Activated CD8-positive, alpha-beta T cell treated with anti-CD3 and anti-CD28 coated beads for 36 hours (primary cell): ENCODE results near the gene TDRD3. TPM values are rescaled to one million over a fixed set of nuclear protein-coding genes. Genes with fewer than 3 reads are reported as not detected.
A peak's percentile ranks its signal among the peaks of the same experiment; 100 is the strongest.

Experiments used
- ATAC-seq: fragments of 200-7000 bp; cut with Tn5 transposase; one replicate; pipeline ENCODE4 v1.10.0; 2021; ENCODE audit warnings: mild to moderate bottlenecking, moderate library complexity
- CTCF ChIA-PET: fragments of 350-600 bp; sonication (Branson Sonifier 250); formaldehyde crosslinking; loops from one replicate; lab custom pipeline; 2021; ENCODE audit warnings: antibody characterized with exemption; lab: Charles Lee
- POLR2A ChIA-PET: fragments of 350-600 bp; sonication (Branson Sonifier 250); formaldehyde crosslinking; loops from one replicate; lab custom pipeline; 2021; ENCODE audit warnings: antibody characterized with exemption; lab: Charles Lee
- DNase-seq: peaks from one replicate; pipeline ENCODE4 v3.0.0-alpha.2; 2020
- H3K27ac Mint-ChIP-seq: one replicate; pipeline ENCODE4 v1.8.0; 2021; ENCODE audit warnings: mild to moderate bottlenecking, mixed read lengths
- H3K27me3 Mint-ChIP-seq: one replicate; pipeline ENCODE4 v1.8.0; 2021; ENCODE audit warnings: mixed read lengths
- H3K36me3 Mint-ChIP-seq: one replicate; pipeline ENCODE4 v1.8.0; 2021; ENCODE audit warnings: low read depth, mixed read lengths
- H3K4me1 Mint-ChIP-seq: one replicate; pipeline ENCODE4 v1.8.0; 2021; ENCODE audit warnings: low read depth, mixed read lengths
- H3K4me3 Mint-ChIP-seq: one replicate; pipeline ENCODE4 v1.8.0; 2021; ENCODE audit warnings: mild to moderate bottlenecking, moderate library complexity, mixed read lengths
- H3K9me3 Mint-ChIP-seq: one replicate; pipeline ENCODE4 v1.8.0; 2021; ENCODE audit warnings: mixed read lengths
- CTCF ChIP-seq: fragments of 200-600 bp; IDR thresholded peaks from one replicate; pipeline ENCODE4 v1.8.0; 2022; ENCODE audit warnings: antibody characterized with exemption, mild to moderate bottlenecking
- intact Hi-C: fragments of 100-400 bp; cut with micrococcal nuclease; formaldehyde crosslinking; loops from one replicate; pipeline ENCODE4 v1.10.0; 2022
- total RNA-seq, 2 experiments: library from RNA; stranded (reverse); gene quantifications; one replicate each; pipeline ENCODE4 v1.2.3, GENCODE V29; 2021

Gene TDRD3
- total RNA-seq, 2 experiments from 2014 or later, result 17.1 to 19.0 TPM

- intact Hi-C loops, result no loop called here
- Mint-ChIP-seq H3K27ac (no peak overlapping the region), H3K4me3 (no peak overlapping the region), H3K4me1 (peaks cover 2% of the 10 kb centered on the region), H3K36me3 (peaks cover 57% of the 10 kb centered on the region), H3K27me3 (no peaks in the 10 kb centered on the region), H3K9me3 (peaks cover 15% of the 10 kb centered on the region)
- no peak for TF ChIP-seq CTCF
- DNase-seq, result peak; percentile 7
- POLR2A ChIA-PET, result interaction anchor here (0.7 kb wide), 1 partner anchor 1705 kb away, joined by 5 read pairs; no protein-coding TSS in a partner anchor
- ATAC-seq, result peak; percentile 42
- CTCF ChIA-PET, result interaction anchor here (1.5 kb wide), 1 partner anchor 34 kb away, joined by 3 read pairs; no protein-coding TSS in a partner anchor
Observed at GRCh38 chr13:60482012-60482411, 85.0 kb downstream of the TDRD3 start.

- Mint-ChIP-seq H3K4me3 (no peak overlapping the region), H3K36me3 (peaks cover 53% of the 10 kb centered on the region), H3K27me3 (no peaks in the 10 kb centered on the region), H3K9me3 (peaks cover 13% of the 10 kb centered on the region), H3K4me1 (peaks cover 6% of the 10 kb centered on the region), H3K27ac (no peak overlapping the region)
- ATAC-seq (no peak), DNase-seq (no peak)
- ChIA-PET CTCF (no interaction called here), POLR2A (no interaction called here)
- intact Hi-C loops, result no loop called here
- TF ChIP-seq CTCF, result no peak
Observed at GRCh38 chr13:60484865-60485264, 87.8 kb downstream of the TDRD3 start.

GRCh38 chr13:60491531-60491930 is 94.5 kb downstream of the TDRD3 start:
- H3K27me3 Mint-ChIP-seq, result no peaks in the 10 kb centered on the region
- H3K27ac Mint-ChIP-seq, result no peak overlapping the region
- POLR2A ChIA-PET, result no interaction called here
- H3K4me1 Mint-ChIP-seq, result peaks cover 3% of the 10 kb centered on the region
- CTCF ChIA-PET, result no interaction called here
- no peak for TF ChIP-seq CTCF
- H3K36me3 Mint-ChIP-seq, result peaks cover 54% of the 10 kb centered on the region
- intact Hi-C loops, result no loop called here
- ATAC-seq (no peak), DNase-seq (no peak)
- peaks cover 8% of the 10 kb centered on the region for H3K9me3 Mint-ChIP-seq
- no peak overlapping the region for H3K4me3 Mint-ChIP-seq

- Mint-ChIP-seq H3K27ac (no peak overlapping the region), H3K9me3 (peaks cover 10% of the 10 kb centered on the region), H3K27me3 (no peaks in the 10 kb centered on the region), H3K4me3 (no peak overlapping the region), H3K36me3 (peaks cover 57% of the 10 kb centered on the region), H3K4me1 (peaks cover 3% of the 10 kb centered on the region)
- no peak for TF ChIP-seq CTCF
- POLR2A ChIA-PET, result no interaction called here
- DNase-seq (no peak), ATAC-seq (no peak)
- CTCF ChIA-PET, result no interaction called here
- intact Hi-C loops, result no loop called here
Observed at GRCh38 chr13:60492187-60492586, 95.2 kb downstream of the TDRD3 start.

DNA sequence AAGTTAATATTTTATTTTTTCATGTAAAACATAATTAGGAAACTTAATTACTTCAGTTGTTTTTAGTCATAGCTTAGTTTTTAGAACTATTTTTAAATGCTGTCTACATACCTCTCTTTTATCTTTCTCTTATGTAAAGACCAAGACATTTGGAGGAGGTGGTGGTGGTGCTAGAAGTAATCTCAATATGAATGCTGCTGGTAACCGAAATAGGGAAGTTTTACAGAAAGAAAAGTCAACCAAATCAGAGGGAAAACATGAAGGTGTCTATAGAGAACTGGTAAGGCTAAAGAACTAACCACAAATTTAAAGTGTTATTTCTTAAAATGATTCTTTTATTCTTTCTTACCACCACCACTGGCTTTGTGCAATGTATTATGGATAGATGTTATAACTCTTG is 97.3 kb downstream of the TDRD3 start:
- Mint-ChIP-seq H3K4me3 (no peak overlapping the region), H3K27ac (no peak overlapping the region), H3K4me1 (no peaks in the 10 kb centered on the region), H3K9me3 (peaks cover 4% of the 10 kb centered on the region), H3K36me3 (peaks cover 58% of the 10 kb centered on the region), H3K27me3 (no peaks in the 10 kb centered on the region)
- ChIA-PET CTCF (no interaction called here), POLR2A (no interaction called here)
- no peak for DNase-seq
- no peak for ATAC-seq
- intact Hi-C loops, result no loop called here
- TF ChIP-seq CTCF, result no peak
